Renal cortex interstitium (tissue), 3 donors: ENCODE measurements around the gene SLC22A23. TPM values are rescaled to one million over a fixed set of nuclear protein-coding genes. Genes with fewer than 3 reads are reported as not detected.

Experiments used
- polyA plus RNA-seq, 3 donors: library from polyadenylated mRNA; unstranded; fragments of 120-200 nt; gene quantifications; one replicate each; pipeline ENCODE4 v1.2.1, GENCODE V29; 2013; ENCODE audit not compliant: insufficient read length in 3 of 3

SLC22A23 gene
- polyA plus RNA-seq, 3 donors: 11.2 to 15.8 (median 11.7) TPM

Other genes starting within 250 kb of the SLC22A23 start
- gene TUBB2B, start 229.4 kb downstream of the SLC22A23 start, polyA plus RNA-seq: 100 to 1,000 TPM; 109 to 153 (median 109) TPM
- 10 to 100 TPM; 18.5 to 26.3 (median 21.0) TPM for gene PSMG4, start 198.1 kb downstream of the SLC22A23 start, polyA plus RNA-seq